Pons (tissue), 1 donor: ENCODE data around the gene FAM110D.

ENCODE experiments used
- DNase-seq: peaks from one replicate; pipeline ENCODE4 v3.0.0-alpha.2; 2016; ENCODE audit warnings: low spot score

FAM110D gene

DNA sequence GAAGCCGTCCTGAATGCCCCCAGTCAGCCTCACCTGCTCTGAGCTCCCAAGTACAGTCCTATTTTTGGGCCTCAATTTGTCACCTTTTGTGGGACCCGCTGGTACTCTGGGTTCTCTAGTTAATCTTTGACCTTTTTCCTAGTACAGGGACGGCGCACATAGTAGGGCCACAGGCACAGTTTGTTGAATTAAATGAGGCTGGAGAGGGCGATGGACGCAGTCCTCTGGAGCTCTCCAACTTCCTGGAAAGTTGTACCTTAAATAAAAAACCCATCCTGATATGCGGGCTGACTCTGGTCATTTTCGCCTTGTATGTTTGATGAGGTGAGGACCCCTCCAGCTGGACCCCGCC lies 4.8 kb downstream of the FAM110D start:
- no peak for DNase-seq

DNA sequence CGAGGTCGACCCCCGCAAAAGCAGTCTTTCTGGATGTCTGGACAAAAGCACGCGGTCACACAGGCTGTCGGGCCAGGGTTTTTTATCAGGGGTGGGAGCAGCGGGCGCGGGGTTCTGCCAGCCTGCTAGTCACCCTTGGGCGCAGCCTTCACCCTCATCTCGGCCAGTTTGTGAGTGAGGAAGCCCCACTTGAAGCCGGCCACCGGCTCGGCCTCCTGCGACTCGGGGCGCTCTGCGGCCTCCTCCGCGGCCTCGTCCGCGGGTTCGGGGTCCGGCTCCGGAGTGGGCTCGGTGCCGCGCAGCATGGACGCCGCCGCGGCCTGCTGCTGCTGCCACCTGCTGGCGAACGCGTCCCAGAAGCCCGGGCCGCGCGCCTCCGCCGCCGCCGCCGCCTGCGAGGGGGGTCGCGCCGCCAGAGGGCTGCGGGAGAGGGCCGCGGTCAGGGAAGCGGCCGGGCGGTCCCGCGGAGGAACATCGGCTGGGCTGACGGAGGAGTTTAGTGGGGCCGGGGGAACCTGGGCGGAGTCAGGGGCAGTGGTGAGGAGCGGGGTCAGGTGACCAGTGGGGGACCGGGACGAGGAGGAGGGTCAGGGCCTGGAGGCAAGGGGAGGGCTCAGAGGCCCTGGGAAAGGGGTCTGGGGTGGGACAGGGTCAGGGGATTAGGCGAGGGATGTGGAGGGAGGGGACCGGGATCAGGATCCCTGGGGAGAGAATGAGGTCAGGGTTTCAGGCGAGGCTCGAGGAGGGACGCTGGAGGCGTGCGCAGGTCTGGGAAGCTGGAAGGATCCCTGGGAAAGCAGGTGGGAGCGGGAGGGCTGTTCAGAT lies 5.4 kb downstream of the FAM110D start:
- no peak for DNase-seq

DNA sequence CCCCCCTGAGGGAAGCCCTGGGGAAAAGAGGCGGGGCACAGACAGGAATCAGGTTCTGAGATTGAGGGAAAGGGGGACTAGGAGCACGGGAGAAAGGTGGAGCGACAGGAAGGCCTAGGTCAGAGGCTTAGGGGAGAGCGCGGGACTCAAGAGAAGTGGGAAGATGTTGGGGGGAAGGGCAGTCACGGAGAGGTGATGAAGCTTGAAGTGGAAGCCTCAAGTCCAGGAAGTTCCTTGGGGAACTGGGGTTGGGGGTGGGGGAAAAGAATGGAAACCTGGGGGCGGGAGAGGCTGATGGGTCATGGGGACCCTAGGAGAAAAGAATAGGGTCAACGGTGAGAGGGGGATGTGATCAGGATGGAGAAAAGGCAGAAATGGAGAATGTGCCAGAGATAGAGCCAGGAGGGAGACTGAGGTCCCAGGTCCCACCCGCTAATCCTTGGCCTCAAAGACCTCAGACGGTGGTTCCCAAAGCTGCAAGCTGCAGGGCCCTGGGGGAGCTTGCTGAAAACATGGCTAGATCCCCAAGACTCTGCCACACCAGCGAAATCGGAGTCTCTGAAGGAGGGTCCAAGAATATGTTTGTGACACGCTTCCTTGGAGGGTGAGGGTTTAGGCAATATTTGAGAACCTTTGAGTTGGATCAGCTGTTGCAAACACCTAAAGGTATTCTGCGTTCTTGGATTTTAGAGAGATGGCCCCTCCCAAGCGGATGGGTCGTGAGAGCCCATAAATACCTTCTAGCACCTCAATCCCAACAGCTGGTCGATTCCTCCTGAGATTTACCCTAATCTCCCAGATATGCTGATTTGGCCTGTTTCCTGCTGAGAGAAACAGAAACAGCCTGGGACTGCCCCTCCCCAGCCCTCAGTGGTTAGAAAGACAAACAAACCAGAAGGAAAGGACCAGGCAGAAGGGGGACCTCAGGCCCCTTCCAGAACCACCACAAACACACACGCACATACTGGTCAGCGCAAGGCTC lies 6.3 kb downstream of the FAM110D start:
- DNase-seq = no peak

DNA sequence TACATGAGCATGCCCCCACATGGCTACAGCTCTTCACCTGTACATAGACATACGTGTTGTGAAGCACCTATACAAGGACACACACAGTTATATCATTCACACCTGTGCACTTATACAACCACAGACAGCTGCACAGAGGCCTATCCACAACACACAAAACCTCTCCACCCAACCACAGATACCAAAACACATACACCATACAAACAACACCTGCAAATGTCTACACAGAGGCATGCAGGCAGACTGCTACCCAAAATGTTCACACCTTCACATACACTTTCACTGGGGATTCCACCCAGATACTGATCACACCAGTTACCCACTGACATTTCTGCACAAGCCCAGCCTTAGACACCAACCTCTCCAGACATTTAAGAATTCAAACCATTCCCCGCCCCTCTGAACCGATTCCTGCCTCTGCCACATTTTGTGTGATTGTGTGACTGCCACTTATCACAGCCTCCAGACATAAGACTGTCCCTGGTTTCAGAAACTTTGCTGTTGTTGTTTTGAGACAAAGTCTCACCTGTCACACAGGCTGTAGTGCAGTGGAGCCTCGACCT lies 7.9 kb downstream of the FAM110D start:
- DNase-seq = no peak

DNA sequence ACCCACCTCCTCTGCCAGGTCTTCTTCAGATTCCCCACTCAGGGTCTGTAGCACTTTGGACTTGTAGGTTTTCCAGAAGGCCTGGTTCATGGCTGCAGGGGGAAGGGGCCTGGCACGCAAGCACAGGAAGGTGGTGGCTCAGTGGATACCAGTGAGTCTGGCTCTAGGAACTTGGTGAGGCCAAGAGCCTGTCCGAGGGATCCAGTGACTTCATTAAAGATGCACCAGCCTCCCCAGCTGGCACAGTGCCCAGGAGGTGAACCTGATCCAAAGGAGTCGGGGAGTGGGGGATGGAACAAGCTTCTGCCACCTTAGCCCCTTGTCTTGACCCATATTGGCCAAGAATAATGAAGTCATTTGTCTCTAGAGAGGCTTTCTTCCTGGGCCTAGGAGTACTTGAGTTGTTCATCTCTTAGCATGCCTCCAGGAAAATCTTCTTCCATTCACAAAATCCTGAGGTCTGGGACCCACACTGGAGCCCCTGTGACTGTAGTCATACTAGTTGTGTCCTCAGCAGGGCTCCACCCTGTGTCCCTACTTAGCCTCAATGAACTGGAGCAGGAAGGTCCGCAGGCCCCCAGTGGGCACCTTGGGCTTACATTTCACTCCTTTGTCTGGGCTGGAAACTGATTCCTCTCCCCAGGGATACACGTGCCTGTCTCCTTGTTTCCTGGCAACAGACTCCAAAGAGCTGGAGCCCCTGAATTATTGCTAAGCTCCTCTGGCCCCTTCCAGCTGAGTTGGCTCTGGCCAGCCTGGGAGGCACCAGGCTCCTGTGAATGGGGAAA lies 9.7 kb downstream of the FAM110D start, which contains the start of gene C1orf232:
Gene C1orf232, minus strand, starts transcription at position 554 of the 788 bp plus-strand sequence. Its CDS starts 464 bp downstream, at position 90.
- peak; percentile 18 for DNase-seq

DNA sequence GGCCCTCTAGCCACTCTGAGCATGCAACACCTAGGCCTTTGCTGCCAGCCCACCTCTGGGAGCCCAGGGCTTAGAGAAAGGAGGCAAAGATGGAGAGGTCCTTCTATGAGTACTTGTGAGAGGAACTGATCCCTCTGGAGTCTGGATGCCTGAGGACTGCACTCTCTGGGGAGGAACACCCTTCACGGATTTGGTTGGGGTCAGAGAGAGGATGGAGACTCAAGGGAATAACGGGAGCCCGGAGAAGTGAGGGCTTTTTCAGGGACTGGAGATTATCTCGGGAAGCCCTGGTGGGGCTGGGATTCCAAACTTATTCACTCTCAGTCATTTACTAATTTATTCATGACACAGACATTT lies 10.3 kb downstream of the FAM110D start:
- no peak for DNase-seq

DNA sequence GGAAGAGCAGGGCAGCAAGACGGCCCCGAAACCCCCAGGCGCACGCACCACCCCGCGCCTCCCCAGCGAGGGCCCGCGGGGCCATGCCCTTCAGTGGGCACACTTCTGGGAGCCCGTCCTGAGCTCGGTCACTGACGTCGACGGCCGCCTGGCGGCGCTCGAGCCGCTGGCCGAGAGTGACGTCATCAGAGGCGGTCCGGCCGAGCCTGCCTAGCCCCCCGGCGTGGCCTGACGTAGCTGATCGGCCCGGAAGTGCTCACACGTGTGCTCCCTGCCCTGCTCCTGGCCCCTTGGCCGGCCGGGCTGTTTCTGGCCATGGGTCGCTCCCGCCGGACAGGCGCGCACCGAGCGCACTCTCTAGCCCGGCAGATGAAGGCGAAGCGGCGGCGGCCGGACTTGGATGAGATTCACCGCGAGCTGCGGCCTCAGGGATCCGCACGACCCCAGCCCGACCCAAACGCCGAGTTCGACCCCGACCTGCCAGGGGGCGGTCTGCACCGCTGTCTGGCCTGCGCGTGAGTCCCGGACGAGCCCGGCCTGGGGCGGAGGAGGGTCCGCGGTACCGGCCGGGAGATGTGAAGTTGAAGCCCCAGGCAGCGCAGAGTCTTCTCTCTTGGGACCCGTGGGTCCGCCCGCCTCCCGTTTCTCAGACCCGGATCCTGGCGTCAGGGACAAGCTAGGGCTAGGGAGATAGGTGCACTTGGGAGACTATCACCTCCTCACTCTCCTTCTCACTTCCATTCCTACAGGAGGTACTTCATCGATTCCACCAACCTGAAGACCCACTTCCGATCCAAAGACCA lies 11.0 kb downstream of the FAM110D start, which contains the start of gene ZNF593:
Gene ZNF593, plus strand, starts transcription at position 240 of the 803 bp plus-strand sequence. Its CDS starts 76 bp downstream, at position 316.
- peak; percentile 83 for DNase-seq

DNA sequence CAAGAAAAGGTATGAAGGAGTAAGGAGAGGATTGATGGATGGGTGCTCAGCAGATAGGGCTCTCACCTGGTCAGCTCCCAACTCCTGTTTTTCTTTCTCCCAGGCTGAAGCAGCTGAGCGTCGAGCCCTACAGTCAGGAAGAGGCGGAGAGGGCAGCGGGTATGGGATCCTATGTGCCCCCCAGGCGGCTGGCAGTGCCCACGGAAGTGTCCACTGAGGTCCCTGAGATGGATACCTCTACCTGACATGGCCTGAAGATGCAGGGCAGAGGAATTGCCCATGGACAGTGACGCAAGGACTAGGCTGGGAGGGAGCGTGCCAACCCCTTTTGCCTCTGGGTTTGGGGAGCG lies 11.6 kb downstream of the FAM110D start:
- no peak for DNase-seq

DNA sequence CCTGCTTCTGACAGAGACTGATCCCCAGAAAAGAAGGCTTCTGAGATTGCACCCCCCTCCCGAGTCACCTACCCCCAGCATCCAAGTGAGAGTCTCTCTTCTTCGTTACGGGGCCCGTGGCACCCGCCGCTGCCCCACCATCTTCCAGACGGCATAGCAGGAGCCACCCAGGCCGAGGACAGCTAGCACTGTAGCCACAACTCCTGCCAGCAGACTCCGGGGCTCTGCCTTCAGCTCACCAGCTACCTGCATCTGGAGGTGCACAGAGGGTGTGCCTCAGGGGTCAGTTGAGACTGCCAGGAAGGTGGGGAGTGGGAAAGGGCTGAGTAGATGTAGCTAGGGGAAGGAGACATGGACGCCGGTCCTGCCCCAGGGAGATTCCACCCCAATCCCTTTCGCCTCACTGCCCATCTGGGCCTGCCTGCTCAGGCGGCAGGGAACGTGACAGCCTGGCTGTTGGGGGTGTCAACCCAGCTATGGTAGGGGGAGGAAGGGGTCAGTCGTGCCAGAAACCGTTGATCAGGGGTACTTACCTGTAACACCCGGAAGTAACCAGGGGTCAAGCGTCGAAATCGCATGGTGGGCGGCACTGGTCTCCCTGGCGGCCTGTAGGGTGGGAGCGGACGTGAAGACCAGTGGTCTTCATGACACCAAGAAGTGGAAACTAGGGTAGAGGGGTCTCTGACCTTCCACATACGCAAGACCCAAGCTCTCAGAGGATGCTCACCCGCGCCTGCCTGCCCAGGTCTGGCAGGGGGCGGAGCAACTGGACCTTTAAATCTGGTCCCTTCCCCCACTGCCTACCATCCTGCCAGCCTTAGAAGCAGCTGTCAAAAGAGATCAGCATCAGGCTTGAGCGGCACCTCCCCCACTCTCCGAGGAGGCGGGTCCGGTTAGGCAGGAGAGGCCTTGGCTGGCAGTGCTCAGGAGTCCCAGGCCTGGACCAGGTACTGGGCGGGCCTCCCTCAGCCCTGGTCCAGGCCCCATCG lies 12.5 kb downstream of the FAM110D start, which contains the start of gene ZNF593OS:
Gene ZNF593OS, minus strand, starts transcription at position 749 of the 989 bp plus-strand sequence. Its CDS starts 171 bp downstream, at position 578.
- DNase-seq = no peak

DNA sequence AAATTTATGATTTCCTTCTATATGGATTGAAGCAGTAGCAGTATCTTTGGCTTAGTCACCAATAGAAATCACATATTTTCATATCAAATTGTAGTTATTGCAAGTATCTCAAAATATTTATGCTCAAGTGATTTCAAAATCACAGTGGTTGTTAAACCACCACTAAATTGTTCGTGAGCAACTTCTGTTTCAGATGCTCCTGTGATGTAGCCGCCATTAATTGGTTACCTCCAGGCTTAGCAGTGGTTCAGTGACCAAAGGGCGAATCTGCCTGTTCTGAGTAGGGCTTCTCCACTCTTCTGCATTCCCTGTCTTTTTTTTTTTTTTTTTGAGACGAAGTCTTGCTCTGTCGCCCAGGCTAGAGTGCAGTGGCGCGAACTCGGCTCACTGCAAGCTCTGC lies 16.5 kb downstream of the FAM110D start:
- no peak for DNase-seq

DNA sequence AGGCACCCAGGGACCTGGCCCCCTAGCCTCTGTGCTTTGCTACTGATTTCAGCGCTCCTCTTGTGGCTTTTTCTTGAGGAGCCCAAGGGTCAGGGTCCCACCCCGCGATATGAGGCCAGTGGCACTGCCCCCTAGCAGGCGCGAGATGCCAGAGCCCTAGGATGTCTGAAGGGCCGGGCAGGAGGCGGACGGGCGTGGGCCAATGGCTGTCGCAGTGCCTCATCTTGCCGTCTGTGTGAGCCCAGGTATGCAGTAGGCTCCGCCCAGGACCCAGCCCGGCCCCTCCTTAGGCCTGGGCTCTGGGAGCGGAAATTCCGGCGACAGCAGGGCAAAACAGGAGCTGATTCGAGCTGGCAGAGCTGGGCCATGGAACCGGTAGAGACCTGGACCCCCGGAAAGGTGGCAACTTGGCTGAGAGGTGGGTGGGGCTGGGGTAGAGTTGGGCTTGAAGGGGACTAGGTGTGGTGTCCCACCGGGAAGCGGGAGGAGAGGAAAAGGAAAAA lies 18.4 kb downstream of the FAM110D start, which contains the start of gene CNKSR1:
Gene CNKSR1, plus strand, starts transcription at position 310 of the 503 bp plus-strand sequence. Its CDS starts 57 bp downstream, at position 367.
- no peak for DNase-seq

DNA sequence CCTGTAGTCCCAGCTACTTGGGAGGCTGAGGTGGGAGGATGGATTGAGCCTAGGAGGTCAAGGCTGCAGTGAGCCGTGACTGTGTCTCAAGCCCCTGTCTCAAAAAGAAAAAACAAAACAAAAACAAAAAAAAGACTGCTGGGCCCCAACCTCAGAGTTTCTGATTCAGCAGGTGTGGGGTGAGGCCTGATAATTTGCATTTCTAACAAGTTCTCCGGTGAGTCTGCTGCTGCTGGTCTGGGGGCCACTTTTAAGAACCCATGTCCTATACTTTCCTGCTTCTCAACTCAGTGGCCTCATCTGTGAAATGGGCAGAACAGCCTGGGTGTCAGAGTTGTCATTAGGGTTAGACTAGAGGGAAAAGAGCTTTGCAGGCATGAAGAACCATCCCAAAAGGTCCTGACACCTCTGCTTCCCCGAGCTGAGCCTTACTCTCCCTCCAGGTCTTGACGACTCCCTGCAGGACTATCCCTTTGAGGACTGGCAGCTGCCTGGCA lies 21.2 kb downstream of the FAM110D start:
- no peak for DNase-seq

DNA sequence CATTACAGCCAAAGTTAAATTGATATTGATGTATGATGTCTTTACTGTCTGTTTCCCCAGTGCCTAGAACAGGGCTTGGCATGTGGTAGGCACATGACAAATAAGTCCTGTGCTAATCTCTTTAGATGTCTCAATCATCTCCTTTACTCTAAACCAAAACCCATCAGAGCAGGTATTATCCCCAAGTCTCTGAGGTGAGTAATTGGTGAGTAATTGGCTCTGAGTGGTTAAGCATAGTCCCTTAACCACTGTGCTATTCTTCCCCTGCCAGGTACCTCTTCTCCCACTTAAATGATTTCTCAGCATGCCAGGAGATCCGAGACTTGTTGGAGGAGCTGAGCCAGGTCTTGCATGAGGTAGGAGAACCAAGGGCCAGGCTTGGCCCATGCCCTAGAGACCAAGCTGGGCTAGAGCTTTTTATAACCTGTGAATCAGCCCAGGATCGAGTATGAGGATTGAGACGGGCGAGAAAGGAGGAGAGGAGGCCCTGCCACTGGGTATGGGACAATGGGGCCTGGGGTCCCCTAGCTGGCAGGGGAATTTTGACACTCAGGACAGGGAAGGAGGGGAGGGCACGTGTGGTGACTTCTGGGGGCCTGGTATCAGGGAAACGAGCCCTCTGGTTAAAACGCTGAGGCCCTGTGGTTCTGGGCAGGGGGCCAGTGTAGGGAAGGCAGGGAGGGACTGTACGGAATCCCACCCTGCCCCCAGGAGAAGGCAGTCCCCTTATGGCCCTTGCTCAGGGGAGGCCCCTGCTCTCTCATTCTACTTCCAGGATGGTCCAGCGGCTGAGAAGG lies 22.9 kb downstream of the FAM110D start:
- DNase-seq = no peak

DNA sequence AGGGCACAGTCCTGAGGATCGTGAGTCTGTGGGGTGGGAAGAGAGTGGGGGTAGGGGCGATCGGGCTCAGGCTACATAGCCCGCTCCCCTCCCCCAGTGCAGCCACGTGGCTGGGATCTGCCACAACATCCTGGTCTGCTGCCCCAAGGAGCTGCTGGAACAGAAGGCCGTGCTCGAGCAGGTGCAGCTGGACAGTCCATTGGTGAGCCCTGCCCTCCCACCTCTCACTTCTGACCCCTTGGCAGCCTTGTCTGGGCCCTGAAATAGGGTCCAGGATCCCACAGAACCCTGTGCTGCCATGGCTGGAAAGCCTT lies 23.5 kb downstream of the FAM110D start:
- DNase-seq = no peak

DNA sequence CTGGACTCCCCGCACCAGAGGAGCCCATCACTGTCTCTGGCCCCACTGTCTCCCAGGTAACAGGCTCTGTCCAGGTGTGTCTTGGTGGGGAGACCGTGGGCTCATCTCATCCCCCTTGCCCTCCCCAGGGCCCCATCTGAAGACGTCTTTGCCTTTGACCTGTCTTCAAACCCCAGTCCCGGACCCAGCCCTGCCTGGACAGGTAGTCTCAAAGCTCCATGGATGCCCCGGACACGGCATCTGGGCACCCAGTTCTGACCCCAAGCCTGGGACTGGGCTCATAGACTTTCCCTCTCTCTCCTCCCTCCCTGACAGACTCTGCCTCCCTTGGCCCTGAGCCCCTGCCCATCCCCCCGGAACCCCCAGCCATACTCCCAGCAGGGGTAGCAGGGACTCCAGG lies 25.2 kb downstream of the FAM110D start:
- DNase-seq = no peak

DNA sequence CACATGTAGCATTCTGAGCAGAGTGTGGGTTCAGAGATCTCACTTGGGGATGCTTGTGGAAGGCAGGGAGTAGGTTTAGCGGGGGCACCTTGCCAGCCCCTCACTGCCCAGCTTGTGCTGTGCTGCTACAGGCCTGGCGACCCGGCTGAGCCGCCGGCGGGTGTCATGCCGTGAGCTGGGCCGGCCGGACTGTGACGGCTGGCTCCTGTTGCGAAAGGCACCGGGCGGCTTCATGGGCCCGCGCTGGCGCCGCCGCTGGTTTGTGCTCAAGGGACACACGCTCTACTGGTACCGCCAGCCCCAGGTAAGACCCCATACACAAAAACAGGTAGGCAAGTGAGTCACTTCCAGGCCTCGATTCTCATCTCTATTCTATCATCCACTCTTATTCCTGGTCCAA lies 26.0 kb downstream of the FAM110D start:
- DNase-seq = no peak

DNA sequence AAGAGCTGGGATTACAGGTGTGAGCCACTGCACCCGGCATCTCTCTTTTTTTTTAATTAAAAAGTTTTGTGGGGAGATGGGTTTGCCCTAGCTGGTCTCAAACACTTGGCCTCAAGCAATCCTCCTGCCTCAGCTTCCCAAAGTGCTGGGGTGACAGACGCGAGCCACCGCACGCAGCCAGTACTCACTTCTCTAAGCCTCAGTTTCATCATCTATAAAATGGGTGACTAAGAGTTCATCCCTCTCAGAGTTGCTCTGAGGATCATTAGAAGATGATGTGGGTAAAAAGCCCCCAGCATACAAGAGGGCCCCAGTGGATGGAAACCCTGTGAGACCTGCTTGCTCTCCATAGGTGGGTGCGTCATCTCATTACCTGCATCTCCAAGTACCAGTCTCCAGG lies 29.0 kb downstream of the FAM110D start:
- no peak for DNase-seq

DNA sequence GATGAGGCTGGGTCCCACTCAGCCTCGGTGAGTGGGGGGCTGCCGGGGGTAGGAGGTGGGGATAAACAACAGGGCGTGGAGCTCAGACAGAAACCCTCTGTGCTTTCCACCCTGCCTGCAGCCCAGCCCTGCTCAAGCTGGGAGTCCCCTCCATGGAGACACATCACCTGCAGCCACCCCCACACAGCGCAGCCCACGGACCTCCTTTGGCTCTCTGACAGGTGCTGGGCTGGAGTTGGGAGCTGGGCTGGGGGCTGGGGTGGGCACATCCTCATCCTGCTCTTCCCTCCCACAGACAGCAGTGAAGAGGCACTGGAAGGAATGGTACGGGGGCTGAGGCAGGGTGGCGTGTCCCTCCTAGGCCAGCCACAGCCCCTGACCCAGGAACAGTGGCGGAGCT lies 29.6 kb downstream of the FAM110D start:
- DNase-seq = no peak
